ENCODE measurements around the gene EMSY. TPM values are rescaled to one million over a fixed set of nuclear protein-coding genes. Genes with fewer than 3 reads are reported as not detected.

The EMSY gene
- total and polyA plus RNA-seq, 9 of the 15 experiments (the other 6 are each of a cell fraction or from before 2014, with no cell fraction given), result 12.7 to 25.4 (median 17.9) TPM

- H3K9me3 ChIP-seq (replicated peaks; ENCODE audit: control insufficient read depth, insufficient read depth, low read depth, low read length), result no peaks in the 10 kb centered on the region
- H4K20me1 ChIP-seq (replicated peaks; ENCODE audit: control insufficient read depth, insufficient read depth, low read length), result no peaks in the 10 kb centered on the region
- in situ Hi-C loops (cut with MboI) (no loop called here), intact Hi-C loops (cut with micrococcal nuclease) (no loop called here)
- H3K36me3 ChIP-seq (ENCODE audit: control insufficient read depth, insufficient read depth, low read length), result peaks cover 23% of the 10 kb centered on the region
- H3K27ac ChIP-seq (ENCODE audit: extremely low read depth, low read depth, low read length), result no peak overlapping the region
- POLR2A ChIA-PET, result interaction anchor here (1.0 kb wide), 1 partner anchor 10 kb away, joined by 3 read pairs; no protein-coding TSS in a partner anchor
- H3K27me3 ChIP-seq (ENCODE audit: control insufficient read depth in 2 of 2, insufficient read depth in 2 of 2, low read length in 2 of 2), result no peaks in the 10 kb centered on the region
- ATAC-seq (no peak), FAIRE-seq (no peak), DNase-seq (ENCODE audit: extremely low read depth in 1 of 4, low spot score in 3 of 4) (no peak)
- no peaks in the 10 kb centered on the region for H3K79me2 ChIP-seq (ENCODE audit: control insufficient read depth, insufficient read depth, low read length)
- no peak overlapping the region for H3K9ac ChIP-seq (ENCODE audit: insufficient read depth in 1 of 2, low read depth in 2 of 2, low read length in 2 of 2)
- TF ChIP-seq ZNF609 (CRISPR knock-in tag; IDR thresholded peaks at IDR 0.05; ENCODE audit: borderline replicate concordance) (no peak), RAD21 (CRISPR knock-in tag; conservative IDR thresholded peaks at IDR 0.05 in 1 of 2, IDR thresholded peaks at IDR 0.05 in 1 of 2) (no peak), CEBPB (tag; IDR thresholded peaks at IDR 0.05) (no peak)
- WGBS (ENCODE audit: insufficient coverage, low coverage, missing lambda C conversion rate), result 91% methylated on average over 3 of the region's 3 CpGs
- H3K4me2 ChIP-seq (ENCODE audit: insufficient read depth, low read length), result no peak overlapping the region
- no TSS peak for BruUV-seq (replicated peaks)
- CTCF ChIA-PET (ENCODE audit: low intra/inter-chr PET ratio), result interaction anchor here (0.6 to 1.3 kb wide), 2 partner anchors 307 to 1125 kb away, joined by 4 to 6 read pairs; partner anchors contain the start of gene WNT11
- H3K9me1 ChIP-seq (ENCODE audit: control insufficient read depth, insufficient read depth, low read length), result no peaks in the 10 kb centered on the region
- no peaks in the 10 kb centered on the region for H3K4me1 ChIP-seq (replicated peaks in 1 of 2; ENCODE audit: control insufficient read depth in 2 of 2, insufficient read depth in 2 of 2, low read length in 2 of 2)
- H3K4me3 ChIP-seq, result no peak overlapping the region
- H2AFZ ChIP-seq (ENCODE audit: low read depth, low read length), result no peak overlapping the region
These were observed 68.8 kb downstream of the EMSY start for GRCh38 chr11:76513654-76514034.

Data from K562 (cell line).